HepG2 (cell line): ENCODE data around the gene KIAA0825.

Experiments
- CTCF ChIP-seq: sonication (generic); formaldehyde crosslinking; IDR thresholded peaks from 2 replicates; pipeline ENCODE4 v1.5.0; 2020; ENCODE audit warnings: mild to moderate bottlenecking, missing genetic modification reagents, moderate library complexity
- MATR3 ChIP-seq: sonication (generic); formaldehyde crosslinking; IDR thresholded peaks from 2 replicates; pipeline ENCODE4 v1.4.0; 2020; ENCODE audit warnings: missing genetic modification reagents
- RERE ChIP-seq: IDR thresholded peaks from 2 replicates; pipeline ENCODE4 v1.6.1; 2016; ENCODE audit warnings: low read depth, missing genetic modification reagents, missing compliant biosample characterization

- TF ChIP-seq RERE (no peak), MATR3 (no peak), CTCF (CRISPR knock-in tag) (no peak)
Observed at GRCh38 chr5:94544875-94545547, 73.4 kb downstream of the KIAA0825 start.
